Measurements from ENCODE around the gene THBS2.

GRCh38 chr6:169268276-169268675 is 14.6 kb upstream of the THBS2 start:
- TF ChIP-seq POLR2A (IDR thresholded peaks at IDR 0.05; ENCODE audit: low read depth, low read length): no peak
- TF ChIP-seq SPI1 (IDR thresholded peaks at IDR 0.05; ENCODE audit: low read depth, low read length): no peak
- TF ChIP-seq POLR2AphosphoS5 (IDR thresholded peaks at IDR 0.05; ENCODE audit: low read depth, low read length): no peak
- TF ChIP-seq POU2F2 (IDR thresholded peaks at IDR 0.05; ENCODE audit: low read depth, low read length): no peak
